ENCODE data around the gene OLFM1.
"Not testable (repeated sequence)": the region's sequence is repeated elsewhere in the genome, so short reads cannot be mapped to it uniquely, and the experiment has no call there.

The OLFM1 gene

GRCh38 chr9:135060461-135061116 lies 26.9 kb upstream of the OLFM1 start:
- DNase-seq (ENCODE audit: low read depth, low spot score), result no peak

- no peak for DNase-seq (ENCODE audit: low read depth, low spot score)
Measured at GRCh38 chr9:135061441-135061840, 26.0 kb upstream of the OLFM1 start.

- DNase-seq (ENCODE audit: low read depth, low spot score), result no peak
Measured at GRCh38 chr9:135062254-135062653, 25.2 kb upstream of the OLFM1 start.

GRCh38 chr9:135063466-135063865 lies 24.0 kb upstream of the OLFM1 start:
- not testable (repeated sequence) for DNase-seq (ENCODE audit: low read depth, low spot score)

- not testable (repeated sequence) for DNase-seq (ENCODE audit: low read depth, low spot score)
Measured at GRCh38 chr9:135063888-135064287, 23.6 kb upstream of the OLFM1 start.

- DNase-seq (ENCODE audit: low read depth, low spot score), result no peak
Measured at GRCh38 chr9:135065151-135065550, 22.3 kb upstream of the OLFM1 start.

- no peak for DNase-seq (ENCODE audit: low read depth, low spot score)
Measured at GRCh38 chr9:135065804-135066203, 21.7 kb upstream of the OLFM1 start.

GRCh38 chr9:135066291-135066690 lies 21.2 kb upstream of the OLFM1 start:
- DNase-seq (ENCODE audit: low read depth, low spot score), result no peak

GRCh38 chr9:135067096-135067710 lies 20.3 kb upstream of the OLFM1 start:
- DNase-seq (ENCODE audit: low read depth, low spot score), result no peak

GRCh38 chr9:135068776-135069415 lies 18.6 kb upstream of the OLFM1 start:
- DNase-seq (ENCODE audit: low read depth, low spot score), result no peak

GRCh38 chr9:135069558-135070197 lies 17.8 kb upstream of the OLFM1 start:
- DNase-seq (ENCODE audit: low read depth, low spot score), result no peak

- DNase-seq (ENCODE audit: low read depth, low spot score), result no peak
Measured at GRCh38 chr9:135070198-135070951, 17.1 kb upstream of the OLFM1 start.

GRCh38 chr9:135070964-135071735 lies 16.3 kb upstream of the OLFM1 start:
- DNase-seq (ENCODE audit: low read depth, low spot score), result no peak

GRCh38 chr9:135073081-135073740 lies 14.3 kb upstream of the OLFM1 start:
- no peak for DNase-seq (ENCODE audit: low read depth, low spot score)

GRCh38 chr9:135073741-135074305 lies 13.6 kb upstream of the OLFM1 start:
- DNase-seq (ENCODE audit: low read depth, low spot score), result no peak

- DNase-seq (ENCODE audit: low read depth, low spot score), result no peak
Measured at GRCh38 chr9:135074354-135075233, 12.9 kb upstream of the OLFM1 start.

GRCh38 chr9:135075234-135076142 lies 12.0 kb upstream of the OLFM1 start:
- no peak for DNase-seq (ENCODE audit: low read depth, low spot score)

All from activated naive CD8-positive, alpha-beta T cell treated with anti-CD3 and anti-CD28 coated beads, Interleukin-2, amount 50 U/mL, for 16 hours (primary cell).